ENCODE measurements around the gene TCF12. TPM values are rescaled to one million over a fixed set of nuclear protein-coding genes. Genes with fewer than 3 reads are reported as not detected.

TCF12 gene
- total RNA-seq, 4 donors from 2014 or later: 105 to 446 (median 180) TPM

GRCh38 chr15:57280464-57280863, 362.0 kb downstream of the TCF12 start:
- intact Hi-C loops (cut with DNase I; ENCODE audit: low total_unique reads): no loop called here
- no peak overlapping the region for H3K4me3 ChIP-seq
- no peak for DNase-seq
- H3K36me3 ChIP-seq: peaks cover 0 to 14% (median 3%) of the 10 kb centered on the region in 4 donors
- no peak overlapping the region for H3K27ac ChIP-seq
- WGBS, 2 donors (ENCODE audit: low coverage in 1 of 2): 87 to 92% methylated on average over 3 of the region's 3 CpGs
- no peaks in the 10 kb centered on the region for H3K27me3 ChIP-seq
- no peaks in the 10 kb centered on the region for H3K9me3 ChIP-seq
- no peak for TF ChIP-seq POLR2A (IDR thresholded peaks at IDR 0.05)
- TF ChIP-seq, protein P1, sequence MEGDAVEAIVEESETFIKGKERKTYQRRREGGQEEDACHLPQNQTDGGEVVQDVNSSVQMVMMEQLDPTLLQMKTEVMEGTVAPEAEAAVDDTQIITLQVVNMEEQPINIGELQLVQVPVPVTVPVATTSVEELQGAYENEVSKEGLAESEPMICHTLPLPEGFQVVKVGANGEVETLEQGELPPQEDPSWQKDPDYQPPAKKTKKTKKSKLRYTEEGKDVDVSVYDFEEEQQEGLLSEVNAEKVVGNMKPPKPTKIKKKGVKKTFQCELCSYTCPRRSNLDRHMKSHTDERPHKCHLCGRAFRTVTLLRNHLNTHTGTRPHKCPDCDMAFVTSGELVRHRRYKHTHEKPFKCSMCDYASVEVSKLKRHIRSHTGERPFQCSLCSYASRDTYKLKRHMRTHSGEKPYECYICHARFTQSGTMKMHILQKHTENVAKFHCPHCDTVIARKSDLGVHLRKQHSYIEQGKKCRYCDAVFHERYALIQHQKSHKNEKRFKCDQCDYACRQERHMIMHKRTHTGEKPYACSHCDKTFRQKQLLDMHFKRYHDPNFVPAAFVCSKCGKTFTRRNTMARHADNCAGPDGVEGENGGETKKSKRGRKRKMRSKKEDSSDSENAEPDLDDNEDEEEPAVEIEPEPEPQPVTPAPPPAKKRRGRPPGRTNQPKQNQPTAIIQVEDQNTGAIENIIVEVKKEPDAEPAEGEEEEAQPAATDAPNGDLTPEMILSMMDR (IDR thresholded peaks at IDR 0.05): no peak
- TF ChIP-seq EP300 (IDR thresholded peaks at IDR 0.05; ENCODE audit: low read depth): no peak
- TF ChIP-seq POLR2AphosphoS5 (IDR thresholded peaks at IDR 0.05): no peak
- in situ Hi-C loops (cut with MboI; ENCODE audit: low pct_ligation_motif_present in 1 of 4, low pct_unique_long_range_greater_than_20kb in 1 of 4, low sequenced_read_pairs in 3 of 4): no loop called here
- no peaks in the 10 kb centered on the region for H3K4me1 ChIP-seq

DNA sequence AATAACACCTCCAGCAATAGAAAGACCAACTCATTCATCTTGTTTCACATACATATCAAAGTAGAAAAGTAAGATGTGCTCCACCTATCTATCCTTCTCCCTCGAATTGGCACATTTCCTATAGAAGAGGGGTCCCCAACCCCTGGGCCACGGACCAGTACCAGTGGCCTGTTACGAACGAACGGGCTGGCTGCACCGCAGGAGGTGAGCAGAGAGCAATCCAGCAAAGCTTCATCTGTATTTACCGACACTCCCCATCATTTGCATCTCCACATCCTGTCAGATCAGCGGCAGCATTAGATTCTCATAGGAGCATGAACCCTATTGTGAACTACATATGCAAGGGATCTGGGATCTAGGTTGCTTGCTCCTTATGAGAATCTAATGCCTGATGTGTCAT, 362.9 kb downstream of the TCF12 start:
- no peak for DNase-seq
- H3K4me3 ChIP-seq: no peak overlapping the region
- no peaks in the 10 kb centered on the region for H3K27me3 ChIP-seq
- TF ChIP-seq POLR2AphosphoS5 (IDR thresholded peaks at IDR 0.05): no peak
- TF ChIP-seq, protein P1 (IDR thresholded peaks at IDR 0.05): no peak
- no peak for TF ChIP-seq EP300 (IDR thresholded peaks at IDR 0.05; ENCODE audit: low read depth)
- peak; percentile 24 for TF ChIP-seq POLR2A (IDR thresholded peaks at IDR 0.05)
- WGBS, 2 donors (ENCODE audit: low coverage in 1 of 2): 84% methylated on average over 8 of the region's 8 CpGs; no CpG with 5 or more reads in 1 of the 2 donors
- H3K4me1 ChIP-seq: no peaks in the 10 kb centered on the region
- peaks cover 0 to 13% (median 3%) of the 10 kb centered on the region in 4 donors for H3K36me3 ChIP-seq
- H3K9me3 ChIP-seq: no peaks in the 10 kb centered on the region
- intact Hi-C loops (cut with DNase I; ENCODE audit: low total_unique reads) (no loop called here), in situ Hi-C loops (cut with MboI; ENCODE audit: low pct_ligation_motif_present in 1 of 4, low pct_unique_long_range_greater_than_20kb in 1 of 4, low sequenced_read_pairs in 3 of 4) (no loop called here)
- no peak overlapping the region for H3K27ac ChIP-seq

- H3K27me3 ChIP-seq: no peaks in the 10 kb centered on the region
- H3K27ac ChIP-seq: no peak overlapping the region
- no peak for DNase-seq
- no peaks in the 10 kb centered on the region for H3K4me1 ChIP-seq
- H3K4me3 ChIP-seq: no peak overlapping the region
- intact Hi-C loops (cut with DNase I; ENCODE audit: low total_unique reads) (no loop called here), in situ Hi-C loops (cut with MboI; ENCODE audit: low pct_ligation_motif_present in 1 of 4, low pct_unique_long_range_greater_than_20kb in 1 of 4, low sequenced_read_pairs in 3 of 4) (no loop called here)
- 84 to 97% methylated on average over 3 of the region's 3 CpGs for WGBS, 2 donors (ENCODE audit: low coverage in 1 of 2)
- no peaks in the 10 kb centered on the region for H3K9me3 ChIP-seq
- TF ChIP-seq POLR2AphosphoS5 (IDR thresholded peaks at IDR 0.05): no peak
- no peak for TF ChIP-seq POLR2A (IDR thresholded peaks at IDR 0.05)
- TF ChIP-seq, protein P1 (IDR thresholded peaks at IDR 0.05): no peak
- no peak for TF ChIP-seq EP300 (IDR thresholded peaks at IDR 0.05; ENCODE audit: low read depth)
- peaks cover 0 to 19% (median 5%) of the 10 kb centered on the region in 4 donors for H3K36me3 ChIP-seq
Measured at GRCh38 chr15:57282686-57283085, 364.2 kb downstream of the TCF12 start.

- Histone ChIP-seq H3K27me3 (no peaks in the 10 kb centered on the region), H3K4me3 (no peak overlapping the region), H3K9me3 (no peaks in the 10 kb centered on the region), H3K36me3 (peaks cover 0 to 16% (median 6%) of the 10 kb centered on the region in 4 donors), H3K4me1 (no peaks in the 10 kb centered on the region), H3K27ac (peak overlapping the region in 1 of 4 donors; percentile 27)
- WGBS, 2 donors (ENCODE audit: low coverage in 1 of 2): 73 to 100% methylated on average over 7 to 14 of the region's 14 CpGs
- no peak for DNase-seq
- in situ Hi-C loops (cut with MboI; ENCODE audit: low pct_ligation_motif_present in 1 of 4, low pct_unique_long_range_greater_than_20kb in 1 of 4, low sequenced_read_pairs in 3 of 4) (no loop called here), intact Hi-C loops (cut with DNase I; ENCODE audit: low total_unique reads) (no loop called here)
- no peak for TF ChIP-seq POLR2A (IDR thresholded peaks at IDR 0.05)
- TF ChIP-seq POLR2AphosphoS5 (IDR thresholded peaks at IDR 0.05): no peak
- TF ChIP-seq, protein P1 (IDR thresholded peaks at IDR 0.05): no peak
- TF ChIP-seq EP300 (IDR thresholded peaks at IDR 0.05; ENCODE audit: low read depth): no peak
Measured at GRCh38 chr15:57283774-57284503, 365.5 kb downstream of the TCF12 start.

Data from transverse colon (tissue), 4 donors.